ENCODE results near the gene NOP9. TPM values are rescaled to one million over a fixed set of nuclear protein-coding genes. Genes with fewer than 3 reads are reported as not detected.

The NOP9 gene
- polyA plus RNA-seq, 1 experiment, result 16.3 TPM

- no peaks in the 10 kb centered on the region for H3K36me3 ChIP-seq (ENCODE audit: control insufficient read depth, insufficient read depth, low read length)
- ChIA-PET POLR2A (no interaction called here), CTCF (interaction anchor here (0.7 to 5.6 kb wide), 6 partner anchors 10 to 113 kb away, joined by 3 to 44 read pairs (median 24); partner anchors contain the start of genes CIDEB, KHNYN, LTB4R and LTB4R2)
- H3K4me3 ChIP-seq (ENCODE audit: low read depth, low read length), result no peak overlapping the region
- TF ChIP-seq, protein P1, sequence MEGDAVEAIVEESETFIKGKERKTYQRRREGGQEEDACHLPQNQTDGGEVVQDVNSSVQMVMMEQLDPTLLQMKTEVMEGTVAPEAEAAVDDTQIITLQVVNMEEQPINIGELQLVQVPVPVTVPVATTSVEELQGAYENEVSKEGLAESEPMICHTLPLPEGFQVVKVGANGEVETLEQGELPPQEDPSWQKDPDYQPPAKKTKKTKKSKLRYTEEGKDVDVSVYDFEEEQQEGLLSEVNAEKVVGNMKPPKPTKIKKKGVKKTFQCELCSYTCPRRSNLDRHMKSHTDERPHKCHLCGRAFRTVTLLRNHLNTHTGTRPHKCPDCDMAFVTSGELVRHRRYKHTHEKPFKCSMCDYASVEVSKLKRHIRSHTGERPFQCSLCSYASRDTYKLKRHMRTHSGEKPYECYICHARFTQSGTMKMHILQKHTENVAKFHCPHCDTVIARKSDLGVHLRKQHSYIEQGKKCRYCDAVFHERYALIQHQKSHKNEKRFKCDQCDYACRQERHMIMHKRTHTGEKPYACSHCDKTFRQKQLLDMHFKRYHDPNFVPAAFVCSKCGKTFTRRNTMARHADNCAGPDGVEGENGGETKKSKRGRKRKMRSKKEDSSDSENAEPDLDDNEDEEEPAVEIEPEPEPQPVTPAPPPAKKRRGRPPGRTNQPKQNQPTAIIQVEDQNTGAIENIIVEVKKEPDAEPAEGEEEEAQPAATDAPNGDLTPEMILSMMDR (IDR thresholded peaks at IDR 0.05; ENCODE audit: insufficient read depth, low read depth, low read length), result no peak
- no peak for DNase-seq (ENCODE audit: low read depth)
- H3K27me3 ChIP-seq (ENCODE audit: control insufficient read depth, insufficient read depth, low read length), result peaks cover 4% of the 10 kb centered on the region; the same call in 1 of the 2 replicates
These were observed 23.0 kb downstream of the NOP9 start for GRCh38 chr14:24322672-24323071.

DNA sequence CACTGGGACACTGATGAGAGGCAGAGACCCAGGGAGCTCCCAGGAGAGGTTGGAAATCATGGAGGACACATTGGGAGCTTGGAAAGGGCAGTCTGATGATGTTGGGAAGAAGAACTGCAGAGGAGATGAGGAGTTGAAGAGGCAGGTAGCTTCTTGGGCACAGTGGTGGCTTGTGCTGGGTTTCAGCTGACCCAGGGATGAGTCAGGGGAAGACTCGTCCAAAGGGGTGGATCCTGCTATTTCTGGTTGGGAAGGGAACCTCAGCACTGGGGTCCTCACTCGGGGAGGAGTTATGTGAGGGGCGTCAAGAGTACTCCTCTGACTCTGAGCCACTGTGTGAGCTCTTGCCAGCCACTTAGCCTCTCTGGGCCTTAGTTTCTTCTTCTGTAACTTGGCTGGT is 23.7 kb downstream of the NOP9 start:
- H3K27me3 ChIP-seq (ENCODE audit: control insufficient read depth, insufficient read depth, low read length), result peaks cover 4% of the 10 kb centered on the region; the same call in 1 of the 2 replicates
- POLR2A ChIA-PET, result no interaction called here
- H3K4me3 ChIP-seq (ENCODE audit: low read depth, low read length), result no peak overlapping the region
- no peaks in the 10 kb centered on the region for H3K36me3 ChIP-seq (ENCODE audit: control insufficient read depth, insufficient read depth, low read length)
- DNase-seq (ENCODE audit: low read depth), result no peak
- TF ChIP-seq, protein P1 (IDR thresholded peaks at IDR 0.05; ENCODE audit: insufficient read depth, low read depth, low read length), result no peak
- CTCF ChIA-PET, result interaction anchor here (0.6 to 5.6 kb wide), 7 partner anchors 10 to 113 kb away, joined by 3 to 44 read pairs (median 12); partner anchors contain the start of genes CIDEB, KHNYN, LTB4R and LTB4R2

DNA sequence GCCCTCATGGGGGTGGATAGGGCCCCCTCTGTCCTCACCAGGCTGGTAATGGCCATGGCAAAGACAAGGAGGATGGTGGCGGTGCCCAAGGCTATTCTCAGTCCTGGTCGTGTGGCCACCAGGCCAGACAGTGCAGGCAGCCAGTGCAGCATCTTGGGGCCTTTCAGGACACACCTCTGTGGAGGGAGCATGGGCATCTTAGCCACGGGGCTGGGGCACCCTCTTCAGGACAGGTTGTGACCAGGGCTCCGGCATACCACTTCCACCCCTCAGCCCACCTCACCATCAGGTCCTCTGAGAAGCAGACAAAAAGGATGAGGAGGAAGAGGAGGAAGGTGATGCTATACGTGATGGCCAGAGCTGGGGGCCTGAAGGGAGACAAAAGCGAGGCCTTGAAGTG is 24.4 kb downstream of the NOP9 start:
- Histone ChIP-seq H3K4me3 (ENCODE audit: low read depth, low read length) (no peak overlapping the region), H3K27me3 (ENCODE audit: control insufficient read depth, insufficient read depth, low read length) (peaks cover 4% of the 10 kb centered on the region; the same call in 1 of the 2 replicates), H3K36me3 (ENCODE audit: control insufficient read depth, insufficient read depth, low read length) (no peaks in the 10 kb centered on the region; the same call in 1 of the 2 replicates)
- DNase-seq (ENCODE audit: low read depth), result no peak
- ChIA-PET POLR2A (no interaction called here), CTCF (interaction anchor here (0.6 to 5.6 kb wide), 6 partner anchors 9 to 1072 kb away, joined by 3 to 44 read pairs (median 22); partner anchors contain the start of genes CIDEB, KHNYN, LTB4R and LTB4R2)
- TF ChIP-seq, protein P1 (IDR thresholded peaks at IDR 0.05; ENCODE audit: insufficient read depth, low read depth, low read length), result no peak

- CTCF ChIA-PET, result interaction anchor here (1.3 to 5.6 kb wide), 5 partner anchors 8 to 111 kb away, joined by 8 to 44 read pairs (median 37); partner anchors contain the start of genes CIDEB, KHNYN, LTB4R and LTB4R2
These were observed 25.4 kb downstream of the NOP9 start for GRCh38 chr14:24325041-24325530.

DNA sequence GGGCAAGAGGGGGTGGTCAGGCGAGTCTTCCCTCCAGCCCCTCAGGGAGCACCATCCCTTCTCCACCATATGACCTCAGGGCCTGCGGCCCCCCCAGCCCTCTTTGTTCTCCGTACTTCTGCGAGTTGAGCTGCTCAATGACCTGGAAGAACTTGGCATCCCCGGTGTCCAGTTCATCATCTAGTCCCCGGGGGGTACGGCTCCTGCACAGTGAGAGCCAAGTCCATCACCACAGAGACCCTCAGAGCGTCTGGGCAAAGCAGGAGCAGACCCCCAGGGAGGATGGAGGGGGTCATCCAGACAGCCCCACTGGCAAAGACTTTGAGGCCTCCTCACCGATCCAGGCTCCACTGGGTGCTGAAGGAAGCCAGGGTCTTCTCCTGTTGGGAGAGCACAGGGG is 26.3 kb downstream of the NOP9 start:
- H3K36me3 ChIP-seq (ENCODE audit: control insufficient read depth, insufficient read depth, low read length), result no peaks in the 10 kb centered on the region; the same call in 1 of the 2 replicates
- POLR2A ChIA-PET, result interaction anchor here (0.6 kb wide), 1 partner anchor 114 kb away, joined by 3 read pairs; no protein-coding TSS in a partner anchor
- no peak overlapping the region for H3K4me3 ChIP-seq (ENCODE audit: low read depth, low read length)
- DNase-seq (ENCODE audit: low read depth), result no peak
- CTCF ChIA-PET, result interaction anchor here (2.7 to 16.8 kb wide), 5 partner anchors 18 to 110 kb away, joined by 7 to 491 read pairs (median 37); partner anchors contain the start of genes CBLN3, CIDEB and KHNYN
- peaks cover 4% of the 10 kb centered on the region; the same call in 1 of the 2 replicates for H3K27me3 ChIP-seq (ENCODE audit: control insufficient read depth, insufficient read depth, low read length)
- TF ChIP-seq, protein P1 (IDR thresholded peaks at IDR 0.05; ENCODE audit: insufficient read depth, low read depth, low read length), result no peak

More at GRCh38 chr14:24325041-24325530, 25.4 kb downstream of the NOP9 start:
- POLR2A ChIA-PET, result no interaction called here
- Histone ChIP-seq H3K27me3 (ENCODE audit: control insufficient read depth, insufficient read depth, low read length) (peaks cover 4% of the 10 kb centered on the region; the same call in 1 of the 2 replicates), H3K4me3 (ENCODE audit: low read depth, low read length) (no peak overlapping the region), H3K36me3 (ENCODE audit: control insufficient read depth, insufficient read depth, low read length) (no peaks in the 10 kb centered on the region; the same call in 1 of the 2 replicates)
- no peak for DNase-seq (ENCODE audit: low read depth)
- TF ChIP-seq, protein P1 (IDR thresholded peaks at IDR 0.05; ENCODE audit: insufficient read depth, low read depth, low read length), result no peak

Data from BJ (cell line).